ENCODE measurements around the gene MAP3K6. TPM values are rescaled to one million over a fixed set of nuclear protein-coding genes. Genes with fewer than 3 reads are reported as not detected.

MAP3K6 gene
- total RNA-seq, 2 donors from 2014 or later, result 21.7 to 41.0 TPM

DNA sequence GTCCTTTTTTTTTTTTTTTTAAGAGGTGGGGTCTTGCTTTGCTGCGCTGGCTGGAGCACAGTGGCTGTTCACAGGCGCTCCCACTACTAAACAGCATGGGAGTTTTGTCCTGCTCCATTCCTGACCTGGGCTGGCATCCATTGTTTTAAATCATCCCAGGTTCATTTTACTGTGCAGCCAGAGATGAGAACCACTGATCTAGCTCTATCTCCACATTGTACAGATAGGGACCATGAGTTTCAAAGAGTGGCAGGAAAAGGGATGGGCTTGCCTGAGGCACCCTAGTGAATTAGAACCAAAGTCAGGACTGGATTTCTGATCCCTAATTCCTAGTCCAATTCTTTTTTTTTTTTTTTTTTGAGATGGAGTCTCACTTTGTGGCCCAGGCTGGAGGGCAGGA, 52.0 kb downstream of the MAP3K6 start:
- intact Hi-C loops (cut with DNase I), result no loop called here
- H3K9me3 ChIP-seq, result no peaks in the 10 kb centered on the region
- no peak overlapping the region for H3K4me3 ChIP-seq
- no peaks in the 10 kb centered on the region for H3K4me1 ChIP-seq
- no peak overlapping the region for H3K27ac ChIP-seq
- H3K36me3 ChIP-seq, result no peaks in the 10 kb centered on the region
- no peaks in the 10 kb centered on the region for H3K27me3 ChIP-seq
- DNase-seq, result no peak
- no peak overlapping the region for H3K9ac ChIP-seq (ENCODE audit: low read depth in 2 of 2, low read length in 2 of 2)
- TF ChIP-seq, protein P1, sequence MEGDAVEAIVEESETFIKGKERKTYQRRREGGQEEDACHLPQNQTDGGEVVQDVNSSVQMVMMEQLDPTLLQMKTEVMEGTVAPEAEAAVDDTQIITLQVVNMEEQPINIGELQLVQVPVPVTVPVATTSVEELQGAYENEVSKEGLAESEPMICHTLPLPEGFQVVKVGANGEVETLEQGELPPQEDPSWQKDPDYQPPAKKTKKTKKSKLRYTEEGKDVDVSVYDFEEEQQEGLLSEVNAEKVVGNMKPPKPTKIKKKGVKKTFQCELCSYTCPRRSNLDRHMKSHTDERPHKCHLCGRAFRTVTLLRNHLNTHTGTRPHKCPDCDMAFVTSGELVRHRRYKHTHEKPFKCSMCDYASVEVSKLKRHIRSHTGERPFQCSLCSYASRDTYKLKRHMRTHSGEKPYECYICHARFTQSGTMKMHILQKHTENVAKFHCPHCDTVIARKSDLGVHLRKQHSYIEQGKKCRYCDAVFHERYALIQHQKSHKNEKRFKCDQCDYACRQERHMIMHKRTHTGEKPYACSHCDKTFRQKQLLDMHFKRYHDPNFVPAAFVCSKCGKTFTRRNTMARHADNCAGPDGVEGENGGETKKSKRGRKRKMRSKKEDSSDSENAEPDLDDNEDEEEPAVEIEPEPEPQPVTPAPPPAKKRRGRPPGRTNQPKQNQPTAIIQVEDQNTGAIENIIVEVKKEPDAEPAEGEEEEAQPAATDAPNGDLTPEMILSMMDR (IDR thresholded peaks at IDR 0.05), result no peak

DNA sequence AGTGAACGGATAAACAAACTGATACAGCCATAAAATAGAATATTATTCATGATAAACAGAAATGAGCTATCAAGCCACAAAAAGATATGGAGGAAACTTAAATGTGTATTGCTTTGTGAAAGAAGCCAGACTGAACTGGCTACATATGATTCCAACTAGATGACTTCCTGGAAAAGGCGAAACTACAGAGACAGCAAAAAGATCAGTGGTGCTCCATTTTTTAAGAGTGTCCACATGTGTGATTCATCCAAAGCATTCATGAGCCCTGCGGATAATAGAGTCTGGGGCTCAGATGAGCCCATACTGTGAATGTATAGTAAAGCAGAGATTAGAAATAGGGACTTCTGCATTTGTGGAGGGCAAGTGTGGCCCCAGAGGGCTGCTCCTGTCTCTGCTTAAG, 52.6 kb downstream of the MAP3K6 start:
- TF ChIP-seq, protein P1 (IDR thresholded peaks at IDR 0.05), result no peak
- no peak overlapping the region for H3K9ac ChIP-seq (ENCODE audit: low read depth in 2 of 2, low read length in 2 of 2)
- no peaks in the 10 kb centered on the region for H3K9me3 ChIP-seq
- no peaks in the 10 kb centered on the region for H3K4me1 ChIP-seq
- no peaks in the 10 kb centered on the region for H3K36me3 ChIP-seq
- DNase-seq, result no peak
- intact Hi-C loops (cut with DNase I), result no loop called here
- H3K27me3 ChIP-seq, result no peaks in the 10 kb centered on the region
- H3K27ac ChIP-seq, result no peak overlapping the region
- H3K4me3 ChIP-seq, result no peak overlapping the region

DNA sequence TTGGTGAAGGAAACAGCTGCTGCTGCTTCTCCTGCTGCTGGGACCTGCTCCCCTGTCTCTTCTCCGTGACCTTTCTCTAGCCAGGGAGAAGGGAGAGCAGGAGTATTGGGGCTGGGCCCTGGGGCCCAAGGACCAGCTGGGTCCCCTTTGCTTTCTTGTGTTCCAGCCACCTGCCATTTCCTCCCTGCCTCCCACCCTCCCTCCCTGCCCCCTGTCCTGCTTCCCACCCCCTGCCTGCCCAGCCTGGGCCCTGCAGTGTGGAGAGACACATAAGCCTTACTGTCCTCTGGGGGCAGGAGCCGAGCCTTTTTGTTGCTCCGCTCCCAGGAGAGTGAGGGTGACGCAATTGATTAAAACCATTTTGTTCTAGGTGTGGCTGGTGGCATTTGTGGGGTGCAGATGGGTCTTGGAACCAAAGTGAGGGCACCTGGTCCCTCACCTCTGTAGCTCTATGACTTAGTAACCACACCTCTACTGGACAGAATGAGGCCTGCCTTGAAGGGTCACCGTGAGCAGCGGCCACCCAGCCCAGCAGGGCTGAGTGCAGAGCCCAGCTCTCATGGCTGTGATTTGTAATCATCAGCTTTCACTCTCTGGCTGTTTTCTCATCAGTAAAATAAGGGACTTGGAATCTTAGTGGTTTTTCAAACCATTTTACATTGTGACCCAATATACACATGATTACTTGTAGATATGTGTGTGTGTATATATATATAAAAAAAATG, 58.7 kb downstream of the MAP3K6 start:
- H3K4me1 ChIP-seq, result no peaks in the 10 kb centered on the region
- no peaks in the 10 kb centered on the region for H3K27me3 ChIP-seq
- H3K9me3 ChIP-seq, result no peaks in the 10 kb centered on the region
- TF ChIP-seq, protein P1 (IDR thresholded peaks at IDR 0.05), result no peak
- intact Hi-C loops (cut with DNase I), result loop anchor here (10.0 kb wide), 2 partner anchors 297 to 337 kb away; partner anchors contain the start of gene AHDC1
- H3K36me3 ChIP-seq, result no peaks in the 10 kb centered on the region
- no peak overlapping the region for H3K4me3 ChIP-seq
- no peak for DNase-seq
- no peak overlapping the region for H3K9ac ChIP-seq (ENCODE audit: low read depth in 2 of 2, low read length in 2 of 2)
- H3K27ac ChIP-seq, result no peak overlapping the region

DNA sequence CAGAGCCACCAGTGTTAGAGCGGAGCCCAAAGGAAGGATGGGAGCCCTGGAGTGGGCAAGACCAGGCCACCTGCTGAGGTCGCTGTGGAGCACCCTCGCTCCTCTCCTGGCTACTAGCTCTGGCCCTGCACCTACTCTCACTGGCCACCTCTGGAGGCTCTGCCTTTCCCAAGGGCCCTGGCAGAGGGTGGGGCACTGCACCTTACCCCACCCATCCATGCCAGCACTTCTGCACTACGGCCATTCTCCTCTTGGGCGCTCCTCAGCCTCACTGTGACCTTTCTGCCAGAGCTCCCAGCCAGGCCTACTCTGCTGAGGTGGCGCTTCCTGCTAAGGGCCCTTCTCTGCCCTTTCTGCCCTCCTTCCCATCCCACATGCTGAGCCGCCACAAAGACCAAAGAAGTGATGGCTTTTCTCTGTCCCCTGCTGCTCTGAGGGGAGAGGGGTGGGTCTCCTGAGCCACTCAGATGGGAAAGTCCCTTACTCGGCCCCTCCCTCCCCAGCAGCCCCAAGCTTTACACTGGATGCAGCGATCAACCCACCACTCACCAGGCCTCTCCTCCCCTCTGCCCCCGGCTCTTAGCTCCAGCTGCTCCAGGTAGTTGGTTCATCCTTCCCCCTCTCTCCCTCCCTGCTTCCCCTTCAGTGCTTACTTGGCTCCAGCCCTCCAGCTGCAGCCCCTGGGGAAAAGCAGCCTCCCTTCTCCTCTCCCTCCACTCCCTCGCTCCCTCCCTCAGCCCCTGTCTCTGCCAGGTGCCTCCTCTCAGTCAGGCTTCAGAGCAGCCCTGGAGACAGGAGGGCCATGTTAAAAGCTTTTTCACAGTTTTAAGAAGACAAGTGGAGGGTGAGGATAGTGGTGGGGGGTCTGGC, 59.6 kb downstream of the MAP3K6 start:
- no peaks in the 10 kb centered on the region for H3K9me3 ChIP-seq
- no peak overlapping the region for H3K27ac ChIP-seq
- DNase-seq, result no peak
- TF ChIP-seq, protein P1 (IDR thresholded peaks at IDR 0.05), result no peak
- no peaks in the 10 kb centered on the region for H3K36me3 ChIP-seq
- H3K27me3 ChIP-seq, result no peaks in the 10 kb centered on the region
- intact Hi-C loops (cut with DNase I), result loop anchor here (10.0 kb wide), 2 partner anchors 298 to 338 kb away; partner anchors contain the start of gene AHDC1
- no peak overlapping the region for H3K4me3 ChIP-seq
- H3K9ac ChIP-seq (ENCODE audit: low read depth in 2 of 2, low read length in 2 of 2), result no peak overlapping the region
- H3K4me1 ChIP-seq, result no peaks in the 10 kb centered on the region

DNA sequence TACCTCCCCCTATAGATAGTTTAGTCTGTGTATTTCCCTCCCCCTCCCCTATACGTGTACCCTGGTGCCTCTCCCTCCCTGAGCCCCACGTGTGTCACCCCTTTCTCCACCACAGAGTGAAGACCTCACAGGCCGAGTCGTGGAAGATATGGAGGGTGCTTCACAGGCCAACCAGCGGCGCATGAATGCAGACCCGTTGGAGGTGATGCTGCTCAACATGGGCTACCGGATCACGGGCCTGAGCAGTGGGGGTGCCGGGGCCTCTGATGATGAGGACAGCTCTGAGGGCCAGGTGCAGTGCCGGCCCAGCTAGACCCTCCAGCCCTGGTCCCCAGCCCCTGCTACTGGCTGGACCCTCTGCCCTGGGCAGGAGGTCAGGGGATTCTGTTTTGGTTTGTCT, 60.7 kb downstream of the MAP3K6 start:
- Histone ChIP-seq H3K36me3 (peaks cover 4% of the 10 kb centered on the region), H3K4me3 (no peak overlapping the region), H3K4me1 (no peaks in the 10 kb centered on the region), H3K9me3 (no peaks in the 10 kb centered on the region), H3K27ac (no peak overlapping the region), H3K27me3 (no peaks in the 10 kb centered on the region), H3K9ac (ENCODE audit: low read depth in 2 of 2, low read length in 2 of 2) (no peak overlapping the region)
- TF ChIP-seq, protein P1 (IDR thresholded peaks at IDR 0.05), result no peak
- no peak for DNase-seq
- intact Hi-C loops (cut with DNase I), result loop anchor here (10.0 kb wide), 2 partner anchors 299 to 339 kb away; partner anchors contain the start of gene AHDC1

Other genes starting within 250 kb of the MAP3K6 start
- gene SLC9A1, start 211.8 kb downstream of the MAP3K6 start, total RNA-seq, result 10 to 100 TPM; 63.6 to 99.6 TPM
- 10 to 100 TPM; 31.2 to 39.3 TPM for gene WDTC1, start 132.3 kb downstream of the MAP3K6 start, total RNA-seq
- gene TMEM222, start 44.8 kb downstream of the MAP3K6 start, total RNA-seq, result 10 to 100 TPM; 28.6 to 35.4 TPM
- gene SYTL1, start 24.9 kb downstream of the MAP3K6 start, total RNA-seq, result 10 to 100 TPM; 15.6 to 17.4 TPM
- gene FCN3, start 7.9 kb upstream of the MAP3K6 start, total RNA-seq, result 1 to 10 TPM in 1 of 2 donors, under 1 TPM in 1; 0.42 to 1.5 TPM
- gene CD164L2, start 16.4 kb upstream of the MAP3K6 start, total RNA-seq, result 1 to 10 TPM in 1 of 2 donors, under 1 TPM in 1; 0.69 to 1.7 TPM
- gene GPR3, start 25.7 kb upstream of the MAP3K6 start, total RNA-seq, result under 1 TPM; 0.32 to 0.49 TPM
- gene WASF2, start 123.2 kb upstream of the MAP3K6 start, total RNA-seq, result 100 to 1,000 TPM; 120 to 168 TPM
- gene AHDC1, start 237.2 kb upstream of the MAP3K6 start, total RNA-seq, result 10 to 100 TPM; 18.4 to 26.8 TPM